Endothelial cell of umbilical vein (primary cell): ENCODE results near the gene MAPK11.

Experiments used
- EZH2 ChIP-seq: IDR thresholded peaks from 2 replicates; pipeline ENCODE4 v1.6.1; 2012; ENCODE audit warnings: borderline replicate concordance, low read depth, mild to moderate bottlenecking, moderate library complexity, low read length, inconsistent platforms; ENCODE audit not compliant: severe bottlenecking
- POLR2A ChIP-seq: IDR thresholded peaks from 2 replicates; pipeline ENCODE4 v1.6.1; 2012; ENCODE audit warnings: low read depth, mild to moderate bottlenecking, control low read depth, low read length
- TF ChIP-seq, protein P1 (sequence below), 2 donors: IDR thresholded peaks; 1 replicate in 1 of 2; 2 replicates in 1 of 2; pipeline ENCODE4 v1.5.1; 2011; ENCODE audit warnings: low read length in 2 of 2, mild to moderate bottlenecking in 2 of 2, moderate library complexity in 2 of 2, control low read depth in 1 of 2, inconsistent platforms in 1 of 2, low read depth in 1 of 2; ENCODE audit not compliant: insufficient read depth in 1 of 2; ENCODE audit errors: extremely low read depth in 1 of 2

DNA sequence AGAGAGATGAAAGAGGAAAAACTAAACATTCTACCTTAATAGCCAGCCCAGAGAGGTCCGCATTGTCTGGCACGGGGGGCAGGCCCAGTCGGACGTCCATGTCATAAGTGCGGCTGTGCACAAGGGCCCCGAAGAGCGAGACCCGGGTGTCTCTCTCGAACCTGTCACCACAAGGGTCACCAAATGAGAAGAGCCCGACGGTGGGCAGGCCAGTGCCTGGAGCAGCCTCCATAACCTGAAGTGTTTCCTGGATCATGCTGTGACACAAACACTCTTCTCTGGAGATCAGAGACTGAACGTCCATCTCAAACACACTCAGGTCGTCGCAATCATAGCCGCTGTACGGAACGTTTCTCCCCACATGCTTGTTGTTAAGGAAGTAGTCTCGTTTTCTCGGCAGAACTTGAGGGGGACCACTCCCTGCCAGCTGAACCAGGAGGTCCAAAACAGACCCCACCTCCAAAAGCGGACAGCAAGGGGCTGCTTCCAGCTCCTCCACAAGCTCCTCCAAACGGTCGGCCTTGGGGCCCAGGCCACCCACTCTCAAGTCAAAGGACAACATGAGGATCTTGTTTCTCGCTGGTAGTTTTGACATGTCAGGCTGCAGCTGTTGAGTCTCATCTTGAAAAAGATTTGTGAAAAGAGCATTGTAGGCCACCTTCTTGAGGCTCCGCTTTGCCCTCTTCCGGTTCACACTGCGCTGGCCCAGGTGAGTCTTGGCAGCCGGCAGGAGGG, 26.3 kb downstream of the MAPK11 start:
- TF ChIP-seq, protein P1, sequence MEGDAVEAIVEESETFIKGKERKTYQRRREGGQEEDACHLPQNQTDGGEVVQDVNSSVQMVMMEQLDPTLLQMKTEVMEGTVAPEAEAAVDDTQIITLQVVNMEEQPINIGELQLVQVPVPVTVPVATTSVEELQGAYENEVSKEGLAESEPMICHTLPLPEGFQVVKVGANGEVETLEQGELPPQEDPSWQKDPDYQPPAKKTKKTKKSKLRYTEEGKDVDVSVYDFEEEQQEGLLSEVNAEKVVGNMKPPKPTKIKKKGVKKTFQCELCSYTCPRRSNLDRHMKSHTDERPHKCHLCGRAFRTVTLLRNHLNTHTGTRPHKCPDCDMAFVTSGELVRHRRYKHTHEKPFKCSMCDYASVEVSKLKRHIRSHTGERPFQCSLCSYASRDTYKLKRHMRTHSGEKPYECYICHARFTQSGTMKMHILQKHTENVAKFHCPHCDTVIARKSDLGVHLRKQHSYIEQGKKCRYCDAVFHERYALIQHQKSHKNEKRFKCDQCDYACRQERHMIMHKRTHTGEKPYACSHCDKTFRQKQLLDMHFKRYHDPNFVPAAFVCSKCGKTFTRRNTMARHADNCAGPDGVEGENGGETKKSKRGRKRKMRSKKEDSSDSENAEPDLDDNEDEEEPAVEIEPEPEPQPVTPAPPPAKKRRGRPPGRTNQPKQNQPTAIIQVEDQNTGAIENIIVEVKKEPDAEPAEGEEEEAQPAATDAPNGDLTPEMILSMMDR (IDR thresholded peaks at IDR 0.05; ENCODE audit: extremely low read depth in 1 of 2, insufficient read depth in 1 of 2, low read depth in 1 of 2, low read length in 2 of 2), result no peak
- TF ChIP-seq POLR2A (no peak), EZH2 (no peak)
